ENCODE measurements around the gene DEPP1. TPM values are rescaled to one million over a fixed set of nuclear protein-coding genes. Genes with fewer than 3 reads are reported as not detected.

DEPP1 gene
- total RNA-seq, 1 donor from 2014 or later = 4.6 TPM

DNA sequence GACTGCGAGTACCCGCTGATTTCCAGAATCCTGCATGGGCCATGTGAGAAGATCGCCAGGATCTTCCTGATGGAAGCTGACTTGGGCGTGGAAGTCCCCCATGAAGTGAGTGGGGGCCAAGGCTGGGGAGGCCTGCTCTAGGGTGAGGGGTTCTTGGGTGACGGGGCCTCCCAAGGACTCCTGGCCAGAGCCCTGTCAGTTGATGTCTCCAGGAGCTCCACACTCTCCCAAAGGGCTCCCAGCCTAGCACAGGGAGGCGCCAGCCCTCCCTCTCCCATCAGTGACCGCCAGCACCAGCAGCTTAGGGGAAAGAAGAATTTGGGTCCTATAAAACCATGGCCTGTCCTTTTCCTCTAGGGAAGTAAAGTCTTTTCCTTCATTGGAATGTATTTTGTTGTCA, 12.4 kb upstream of the DEPP1 start:
- H3K9me3 Mint-ChIP-seq = no peaks in the 10 kb centered on the region
- DNase-seq (ENCODE audit: low spot score) = no peak
- no peaks in the 10 kb centered on the region for H3K36me3 Mint-ChIP-seq (ENCODE audit: low read depth)
- no peak overlapping the region for H3K4me3 Mint-ChIP-seq
- no peak overlapping the region for H3K27ac Mint-ChIP-seq
- peaks cover 3% of the 10 kb centered on the region for H3K27me3 Mint-ChIP-seq (ENCODE audit: insufficient read depth)
- intact Hi-C loops (cut with micrococcal nuclease) = no loop called here
- peaks cover 24% of the 10 kb centered on the region for H3K4me1 Mint-ChIP-seq (ENCODE audit: low read depth)

DNA sequence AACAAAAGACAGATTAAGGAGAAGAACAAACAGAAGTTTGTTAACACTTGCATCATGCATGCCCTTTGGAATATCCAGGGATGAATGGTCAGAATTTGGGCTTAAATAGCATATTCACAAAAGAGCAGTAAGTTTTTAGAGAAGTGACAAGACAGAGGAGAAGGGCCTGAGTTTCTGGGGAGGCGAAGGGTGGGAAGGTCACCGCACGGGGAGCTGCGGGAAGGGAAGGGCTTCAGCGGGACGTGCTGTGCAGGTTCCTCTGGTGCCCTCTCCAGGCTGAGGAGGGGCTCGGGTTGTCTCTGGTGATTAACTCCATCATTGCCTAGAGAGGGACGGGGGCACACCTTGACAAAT, 11.7 kb upstream of the DEPP1 start:
- Mint-ChIP-seq H3K36me3 (ENCODE audit: low read depth) (no peaks in the 10 kb centered on the region), H3K4me3 (no peak overlapping the region), H3K4me1 (ENCODE audit: low read depth) (peaks cover 17% of the 10 kb centered on the region), H3K27ac (no peak overlapping the region), H3K27me3 (ENCODE audit: insufficient read depth) (peaks cover 4% of the 10 kb centered on the region), H3K9me3 (no peaks in the 10 kb centered on the region)
- DNase-seq (ENCODE audit: low spot score) = no peak
- intact Hi-C loops (cut with micrococcal nuclease) = no loop called here

DNA sequence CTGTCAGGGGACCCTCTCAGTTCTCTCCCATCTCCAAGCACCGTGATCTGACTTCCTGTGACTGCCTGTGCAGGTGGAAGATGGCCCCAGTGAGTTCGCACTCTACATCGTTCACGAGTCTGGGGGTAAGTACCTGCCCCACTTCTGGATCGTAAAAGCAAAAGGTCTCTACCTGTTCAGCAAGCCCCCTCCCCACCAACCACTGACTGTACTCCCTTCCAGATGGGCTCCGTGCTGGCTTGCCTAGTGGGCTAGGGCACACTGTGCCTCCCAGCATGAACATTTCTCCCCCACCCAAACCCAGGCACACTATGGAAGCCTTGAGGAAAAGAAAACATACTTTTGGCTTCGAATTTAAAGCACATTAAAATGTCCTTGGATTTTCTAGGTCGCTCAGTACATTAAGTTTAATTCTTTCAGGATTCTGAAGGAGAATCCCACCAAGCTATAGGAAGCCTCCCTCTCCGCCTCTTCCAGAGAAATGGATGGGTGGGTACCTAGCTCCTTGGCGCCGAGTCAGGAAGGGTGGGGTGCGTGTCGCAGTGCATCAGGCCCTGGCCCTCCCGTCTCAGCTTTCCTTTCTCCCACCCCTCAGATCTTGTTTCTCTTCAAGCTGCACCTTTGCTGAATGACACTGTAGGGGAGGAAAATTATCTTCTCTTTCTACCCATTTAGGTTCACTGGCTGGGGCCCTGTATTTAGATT, 11.1 kb upstream of the DEPP1 start:
- Mint-ChIP-seq H3K27ac (no peak overlapping the region), H3K4me1 (ENCODE audit: low read depth) (peaks cover 12% of the 10 kb centered on the region), H3K4me3 (no peak overlapping the region), H3K36me3 (ENCODE audit: low read depth) (no peaks in the 10 kb centered on the region), H3K27me3 (ENCODE audit: insufficient read depth) (peaks cover 7% of the 10 kb centered on the region), H3K9me3 (no peaks in the 10 kb centered on the region)
- intact Hi-C loops (cut with micrococcal nuclease) = no loop called here
- no peak for DNase-seq (ENCODE audit: low spot score)

DNA sequence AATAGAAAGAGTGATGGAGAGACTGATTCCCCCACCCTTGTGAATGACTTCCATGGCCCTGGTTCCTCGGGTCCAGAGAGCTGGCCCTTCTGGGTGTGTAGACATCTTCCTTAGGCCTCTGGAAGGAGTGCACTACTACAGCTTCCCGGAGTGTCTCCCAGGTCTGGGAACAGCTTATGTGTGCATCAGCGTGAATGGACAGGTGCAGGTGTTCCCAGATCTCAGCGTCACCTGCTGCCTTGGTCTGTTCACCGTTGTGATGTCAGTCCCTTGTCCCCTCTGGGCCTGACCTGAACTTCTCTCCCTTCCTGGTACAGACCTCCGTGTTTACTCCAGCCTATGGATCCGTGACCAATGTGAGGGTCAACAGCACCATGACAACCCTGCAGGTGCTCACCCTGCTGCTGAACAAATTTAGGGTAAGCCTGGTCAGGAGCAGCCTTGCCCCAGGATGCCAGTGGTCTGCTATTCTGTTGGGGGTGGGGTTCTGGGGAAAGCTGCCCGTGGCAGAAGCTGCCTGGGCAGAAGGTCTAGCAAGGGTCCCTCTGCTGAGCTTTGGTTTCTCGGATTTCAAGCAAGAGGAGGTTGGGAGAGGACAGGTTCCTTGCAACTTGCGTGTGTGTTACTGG, 10.5 kb upstream of the DEPP1 start:
- Mint-ChIP-seq H3K36me3 (ENCODE audit: low read depth) (no peaks in the 10 kb centered on the region), H3K4me3 (no peak overlapping the region), H3K4me1 (ENCODE audit: low read depth) (peaks cover 6% of the 10 kb centered on the region), H3K9me3 (no peaks in the 10 kb centered on the region), H3K27me3 (ENCODE audit: insufficient read depth) (peaks cover 7% of the 10 kb centered on the region), H3K27ac (no peak overlapping the region)
- DNase-seq (ENCODE audit: low spot score) = no peak
- intact Hi-C loops (cut with micrococcal nuclease) = no loop called here

DNA sequence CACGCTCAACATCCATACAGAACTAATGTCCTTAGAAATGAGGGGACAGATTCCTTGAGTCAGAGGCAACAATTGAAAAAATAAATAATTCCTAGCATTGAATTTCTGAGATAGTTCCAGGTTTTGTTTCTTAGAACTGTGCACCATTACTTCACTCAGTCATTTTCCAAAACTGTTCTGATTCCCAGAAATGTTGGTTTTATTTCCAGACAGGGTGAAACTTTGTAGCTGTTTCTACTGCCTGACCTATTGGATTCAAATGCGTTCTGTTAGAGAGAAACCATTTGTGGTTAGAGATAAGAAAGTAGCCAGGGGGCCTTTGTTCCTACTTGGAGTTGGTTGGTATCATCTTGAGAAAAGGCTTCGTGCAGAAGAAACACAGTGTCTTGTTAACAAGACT, 8.1 kb upstream of the DEPP1 start:
- no peak for DNase-seq (ENCODE audit: low spot score)
- H3K27ac Mint-ChIP-seq = no peak overlapping the region
- no peaks in the 10 kb centered on the region for H3K36me3 Mint-ChIP-seq (ENCODE audit: low read depth)
- peaks cover 7% of the 10 kb centered on the region for H3K27me3 Mint-ChIP-seq (ENCODE audit: insufficient read depth)
- intact Hi-C loops (cut with micrococcal nuclease) = no loop called here
- peaks cover under 1% of the 10 kb centered on the region for H3K4me1 Mint-ChIP-seq (ENCODE audit: low read depth)
- no peaks in the 10 kb centered on the region for H3K9me3 Mint-ChIP-seq
- H3K4me3 Mint-ChIP-seq = no peak overlapping the region

DNA sequence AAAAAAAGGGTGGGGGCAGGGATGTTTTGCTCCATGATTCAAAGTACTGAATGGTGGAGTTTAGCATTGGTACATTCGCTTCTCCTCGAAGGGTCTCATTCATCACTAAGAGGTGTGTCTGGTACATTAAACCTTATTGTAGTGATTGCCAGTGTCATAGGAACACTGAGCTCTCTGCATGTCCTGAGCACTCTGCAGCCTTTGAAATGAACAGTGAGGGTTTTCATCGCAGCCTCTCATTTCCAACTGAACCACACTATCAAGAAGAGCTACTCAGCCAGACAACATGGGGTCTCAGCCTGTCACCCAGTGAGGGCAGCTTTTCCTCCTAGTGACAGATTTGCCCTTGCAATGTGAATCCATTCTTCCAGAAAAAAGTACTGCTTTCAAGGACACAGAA, 7.6 kb upstream of the DEPP1 start:
- Mint-ChIP-seq H3K4me1 (ENCODE audit: low read depth) (peaks cover 6% of the 10 kb centered on the region), H3K36me3 (ENCODE audit: low read depth) (no peaks in the 10 kb centered on the region), H3K27ac (no peak overlapping the region), H3K4me3 (no peak overlapping the region), H3K9me3 (no peaks in the 10 kb centered on the region), H3K27me3 (ENCODE audit: insufficient read depth) (peaks cover 7% of the 10 kb centered on the region)
- no peak for DNase-seq (ENCODE audit: low spot score)
- intact Hi-C loops (cut with micrococcal nuclease) = no loop called here

DNA sequence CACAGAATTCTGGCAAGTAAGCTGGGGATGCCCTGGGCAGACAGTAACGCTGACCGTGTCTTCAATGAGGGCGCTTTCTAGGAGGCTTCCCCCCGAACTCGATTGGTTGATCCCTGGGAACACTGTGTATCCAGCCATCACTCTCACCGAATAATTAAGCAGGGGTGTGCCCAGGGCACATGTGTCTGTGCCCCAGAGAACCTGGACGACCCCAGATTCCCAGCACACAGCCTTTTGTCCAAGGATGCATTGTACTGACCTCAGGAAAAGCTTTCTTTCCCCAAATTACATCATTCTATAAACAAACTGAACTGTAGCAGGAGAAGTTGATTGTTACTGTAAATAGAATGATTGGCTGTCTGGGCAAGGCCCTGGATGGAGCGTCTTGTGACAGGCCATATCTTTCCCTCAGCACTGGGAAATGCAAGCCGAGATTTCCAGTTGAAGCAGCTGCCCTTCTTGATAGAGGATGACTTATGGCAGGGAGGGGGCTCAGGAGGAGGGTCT, 6.6 kb upstream of the DEPP1 start:
- peaks cover 7% of the 10 kb centered on the region for H3K27me3 Mint-ChIP-seq (ENCODE audit: insufficient read depth)
- no peaks in the 10 kb centered on the region for H3K9me3 Mint-ChIP-seq
- no peak overlapping the region for H3K27ac Mint-ChIP-seq
- no peak overlapping the region for H3K4me3 Mint-ChIP-seq
- H3K4me1 Mint-ChIP-seq (ENCODE audit: low read depth) = peaks cover 14% of the 10 kb centered on the region
- DNase-seq (ENCODE audit: low spot score) = no peak
- H3K36me3 Mint-ChIP-seq (ENCODE audit: low read depth) = no peaks in the 10 kb centered on the region
- intact Hi-C loops (cut with micrococcal nuclease) = no loop called here

DNA sequence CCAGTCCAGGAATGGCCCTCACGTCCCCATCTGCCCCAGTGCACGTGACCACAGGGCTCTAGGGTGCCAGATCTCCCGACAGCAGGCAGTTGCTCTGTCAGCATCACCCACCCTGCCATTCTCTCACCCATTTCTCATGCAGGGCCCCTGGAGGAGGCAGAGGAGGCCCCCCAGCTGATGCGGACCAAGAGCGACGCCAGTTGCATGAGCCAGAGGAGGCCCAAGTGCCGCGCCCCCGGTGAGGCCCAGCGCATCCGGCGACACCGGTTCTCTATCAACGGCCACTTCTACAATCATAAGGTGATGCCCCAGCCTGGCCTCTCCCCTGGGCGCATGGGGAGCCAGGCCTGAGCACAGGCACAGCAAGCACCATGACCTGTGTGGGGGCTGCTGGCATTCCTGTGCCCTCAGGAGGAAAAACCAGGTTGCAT, 6.1 kb upstream of the DEPP1 start:
- intact Hi-C loops (cut with micrococcal nuclease) = no loop called here
- no peak for DNase-seq (ENCODE audit: low spot score)
- H3K4me3 Mint-ChIP-seq = no peak overlapping the region
- peaks cover 7% of the 10 kb centered on the region for H3K27me3 Mint-ChIP-seq (ENCODE audit: insufficient read depth)
- peaks cover 14% of the 10 kb centered on the region for H3K4me1 Mint-ChIP-seq (ENCODE audit: low read depth)
- no peak overlapping the region for H3K27ac Mint-ChIP-seq
- no peaks in the 10 kb centered on the region for H3K9me3 Mint-ChIP-seq
- no peaks in the 10 kb centered on the region for H3K36me3 Mint-ChIP-seq (ENCODE audit: low read depth)

DNA sequence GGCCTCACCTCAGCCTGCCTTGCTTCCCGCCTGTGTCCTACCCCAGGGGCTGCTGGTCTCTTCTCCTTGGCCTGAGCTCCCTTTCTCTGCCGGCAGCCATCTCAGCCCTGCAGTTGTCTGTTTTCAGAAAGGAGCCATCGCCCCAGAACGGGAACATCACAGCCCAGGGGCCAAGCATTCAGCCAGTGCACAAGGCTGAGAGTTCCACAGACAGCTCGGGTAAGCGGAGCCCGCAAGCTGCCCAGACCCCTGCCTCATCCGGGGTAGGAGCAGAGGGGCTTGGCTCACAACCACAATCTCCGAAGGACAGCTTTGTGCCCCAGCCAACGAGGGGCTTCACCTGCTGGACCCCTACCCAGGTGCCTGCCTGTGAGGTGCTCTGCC, 5.3 kb upstream of the DEPP1 start:
- intact Hi-C loops (cut with micrococcal nuclease) = no loop called here
- Mint-ChIP-seq H3K27ac (no peak overlapping the region), H3K9me3 (no peaks in the 10 kb centered on the region), H3K36me3 (ENCODE audit: low read depth) (no peaks in the 10 kb centered on the region), H3K27me3 (ENCODE audit: insufficient read depth) (peaks cover 7% of the 10 kb centered on the region), H3K4me3 (no peak overlapping the region), H3K4me1 (ENCODE audit: low read depth) (peaks cover 18% of the 10 kb centered on the region)
- no peak for DNase-seq (ENCODE audit: low spot score)

DNA sequence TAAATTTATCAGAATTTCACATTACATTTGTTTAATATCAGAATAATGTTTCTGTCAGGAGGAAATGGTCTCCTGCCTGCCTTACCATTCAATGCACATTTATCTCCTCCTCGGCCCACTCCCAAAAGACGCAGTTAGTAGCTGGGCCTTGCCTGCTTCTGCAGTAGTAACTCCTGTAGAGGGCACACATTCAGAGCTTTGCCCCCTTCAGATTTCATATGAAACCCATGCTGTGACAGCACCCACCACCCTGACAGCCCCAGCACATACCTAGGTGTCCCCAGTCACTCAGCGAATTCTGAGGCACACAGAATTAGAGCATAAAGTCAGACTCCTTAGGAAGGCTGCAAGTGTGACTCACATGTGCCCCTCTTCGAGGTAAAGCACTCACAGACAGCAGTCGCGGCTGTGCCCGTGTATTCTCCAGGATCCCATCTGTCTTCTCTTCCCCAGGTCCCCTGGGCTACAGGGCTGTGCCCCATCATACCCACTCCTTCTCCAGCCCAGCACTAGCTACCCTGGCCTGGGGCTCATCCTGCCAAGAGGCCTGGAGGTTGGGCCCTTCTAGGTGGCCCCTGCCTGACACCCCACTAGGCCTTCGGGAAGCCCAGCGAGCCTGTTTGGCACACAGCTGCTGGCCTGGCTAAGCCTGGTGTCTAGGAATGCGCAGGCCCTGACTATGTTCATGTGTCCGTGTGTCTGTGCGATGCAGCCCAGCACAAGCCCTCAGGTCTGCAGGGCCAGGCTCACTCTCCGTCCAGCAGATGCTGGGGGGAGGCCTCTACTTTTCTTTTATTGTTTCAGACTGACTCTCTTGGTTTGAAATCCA, 4.7 kb upstream of the DEPP1 start:
- Mint-ChIP-seq H3K9me3 (no peaks in the 10 kb centered on the region), H3K27ac (no peak overlapping the region), H3K4me1 (ENCODE audit: low read depth) (peaks cover 24% of the 10 kb centered on the region), H3K27me3 (ENCODE audit: insufficient read depth) (peaks cover 7% of the 10 kb centered on the region), H3K4me3 (no peak overlapping the region), H3K36me3 (ENCODE audit: low read depth) (no peaks in the 10 kb centered on the region)
- intact Hi-C loops (cut with micrococcal nuclease) = no loop called here
- DNase-seq (ENCODE audit: low spot score) = no peak

DNA sequence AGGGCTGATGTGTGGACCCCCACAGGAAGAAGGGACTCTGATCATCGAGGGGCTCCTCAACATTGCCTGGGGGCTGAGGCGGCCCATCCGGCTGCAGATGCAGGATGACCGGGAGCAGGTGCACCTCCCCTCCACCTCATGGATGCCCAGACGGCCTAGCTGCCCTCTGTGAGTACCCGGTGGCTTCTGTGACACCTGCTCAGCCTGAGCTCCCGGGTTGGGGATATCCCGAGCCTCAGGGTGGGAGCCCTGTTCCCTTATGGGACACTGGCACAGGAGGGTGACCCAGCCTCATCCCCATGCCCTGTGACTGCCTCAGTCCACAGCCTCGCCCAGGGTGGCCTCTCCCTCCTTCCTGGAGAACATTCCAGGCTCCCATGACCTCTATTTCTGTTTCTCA, 3.9 kb upstream of the DEPP1 start:
- peaks cover 29% of the 10 kb centered on the region for H3K4me1 Mint-ChIP-seq (ENCODE audit: low read depth)
- intact Hi-C loops (cut with micrococcal nuclease) = no loop called here
- H3K4me3 Mint-ChIP-seq = no peak overlapping the region
- no peak overlapping the region for H3K27ac Mint-ChIP-seq
- H3K9me3 Mint-ChIP-seq = no peaks in the 10 kb centered on the region
- peaks cover 4% of the 10 kb centered on the region for H3K27me3 Mint-ChIP-seq (ENCODE audit: insufficient read depth)
- no peak for DNase-seq (ENCODE audit: low spot score)
- H3K36me3 Mint-ChIP-seq (ENCODE audit: low read depth) = no peaks in the 10 kb centered on the region

DNA sequence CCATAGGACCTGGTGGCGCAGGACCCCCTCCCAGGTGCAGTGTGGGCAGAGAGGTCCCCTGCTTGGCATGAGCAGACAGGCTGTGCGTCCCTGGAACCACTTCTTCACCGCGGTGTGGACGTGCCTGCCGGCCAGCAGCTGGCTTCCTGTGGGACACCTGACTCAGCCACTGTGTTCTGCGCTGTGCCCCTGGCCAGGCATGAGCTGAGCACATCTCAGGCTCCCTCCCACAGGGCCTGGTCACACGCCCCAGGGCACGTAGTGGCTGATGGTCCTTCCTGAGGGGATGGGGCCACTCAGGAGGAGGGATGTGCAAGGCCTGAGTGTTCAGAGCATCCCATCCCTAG, 3.5 kb upstream of the DEPP1 start:
- no peak overlapping the region for H3K4me3 Mint-ChIP-seq
- peaks cover 31% of the 10 kb centered on the region for H3K4me1 Mint-ChIP-seq (ENCODE audit: low read depth)
- no peaks in the 10 kb centered on the region for H3K36me3 Mint-ChIP-seq (ENCODE audit: low read depth)
- DNase-seq (ENCODE audit: low spot score) = no peak
- peaks cover 4% of the 10 kb centered on the region for H3K27me3 Mint-ChIP-seq (ENCODE audit: insufficient read depth)
- no peak overlapping the region for H3K27ac Mint-ChIP-seq
- intact Hi-C loops (cut with micrococcal nuclease) = no loop called here
- H3K9me3 Mint-ChIP-seq = no peaks in the 10 kb centered on the region
